H1 (cell line): ENCODE data around the gene SLITRK1. TPM values are rescaled to one million over a fixed set of nuclear protein-coding genes. Genes with fewer than 3 reads are reported as not detected.

Experiments used
- CTCF ChIA-PET: fragments of 300-600 bp; sonication (Branson Sonifier 250); formaldehyde crosslinking; loops from one replicate; lab custom pipeline; 2021; ENCODE audit not compliant: partially characterized antibody; lab: Charles Lee
- POLR2A ChIA-PET: fragments of 300-600 bp; sonication (Branson Sonifier 250); formaldehyde crosslinking; loops from one replicate; lab custom pipeline; 2021; ENCODE audit warnings: inconsistent platforms; ENCODE audit not compliant: partially characterized antibody; lab: Charles Lee
- DNase-seq, 2 experiments: peaks; one replicate each; pipeline versions ENCODE4 v3.0.0 to v3.0.0-alpha.2; 2010 to 2022; ENCODE audit warnings: low spot score in 2 of 2, low read depth in 1 of 2, mixed read lengths in 1 of 2
- FAIRE-seq: peaks from 2 replicates; lab custom pipeline; 2011; peaks lifted over from hg19 to GRCh38; lab: Jason Lieb, UNC
- H2AFZ ChIP-seq: 2 replicates; pipeline ENCODE4 v1.8.1; 2012; ENCODE audit warnings: low read length, inconsistent platforms
- H2AK5ac ChIP-seq: 2 replicates; pipeline ENCODE4 v1.6.1; 2013; ENCODE audit warnings: low read depth, low read length
- H2BK120ac ChIP-seq: replicated peaks from 2 replicates; pipeline ENCODE3; 2013; ENCODE audit warnings: low read depth, low read length, inconsistent platforms
- H2BK12ac ChIP-seq: 2 replicates; pipeline ENCODE4 v1.6.1; 2013; ENCODE audit warnings: low read depth, low read length
- H2BK15ac ChIP-seq: 2 replicates; pipeline ENCODE4 v1.6.1; 2013; ENCODE audit warnings: low read length
- H2BK20ac ChIP-seq: 2 replicates; pipeline ENCODE4 v1.6.1; 2013; ENCODE audit warnings: low read length
- H2BK5ac ChIP-seq: 2 replicates; pipeline ENCODE4 v1.6.1; 2013; ENCODE audit warnings: low read depth, low read length
- H3K14ac ChIP-seq: 2 replicates; pipeline ENCODE4 v1.6.1; 2013; ENCODE audit warnings: inconsistent platforms; ENCODE audit not compliant: insufficient read length
- H3K18ac ChIP-seq: 2 replicates; pipeline ENCODE4 v1.6.1; 2013; ENCODE audit warnings: low read length; ENCODE audit errors: extremely low read depth
- H3K23ac ChIP-seq: 2 replicates; pipeline ENCODE4 v1.6.1; 2013; ENCODE audit warnings: inconsistent platforms; ENCODE audit not compliant: insufficient read length
- H3K23me2 ChIP-seq: 2 replicates; pipeline ENCODE4 v1.6.1; 2013; ENCODE audit warnings: low read depth, low read length
- H3K27ac ChIP-seq: 2 replicates; pipeline ENCODE4 v1.6.1; 2011; ENCODE audit warnings: low read depth, low read length, inconsistent platforms
- H3K27me3 ChIP-seq, 4 experiments: replicated peaks in 1 of 4; 1 replicate in 1 of 4; 2 replicates in 3 of 4; pipeline versions ENCODE4 v1.6.1 to v1.8.1; 2011 to 2013; ENCODE audit warnings: low read length in 3 of 4, mild to moderate bottlenecking in 3 of 4, inconsistent platforms in 2 of 4, mixed read lengths in 2 of 4, moderate library complexity in 1 of 4; ENCODE audit not compliant: control insufficient read depth in 3 of 4, insufficient read depth in 3 of 4; ENCODE audit errors: extremely low read depth in 1 of 4
- H3K36me3 ChIP-seq, 4 experiments: 2 replicates each; pipeline versions ENCODE4 v1.6.1 to v1.8.1; 2011 to 2013; ENCODE audit warnings: mild to moderate bottlenecking in 4 of 4, low read length in 3 of 4, moderate library complexity in 2 of 4, control low read depth in 1 of 4, inconsistent platforms in 1 of 4; ENCODE audit not compliant: insufficient read depth in 4 of 4, control insufficient read depth in 2 of 4
- H3K4ac ChIP-seq: replicated peaks from 2 replicates; pipeline ENCODE3; 2013; ENCODE audit warnings: low read length, low read depth, mixed read lengths, inconsistent platforms; ENCODE audit not compliant: insufficient read length
- H3K4me1 ChIP-seq, 4 experiments: replicated peaks in 1 of 4; 1 replicate in 1 of 4; 2 replicates in 3 of 4; pipeline versions ENCODE4 v1.6.1 to v1.8.1; 2011 to 2013; ENCODE audit warnings: low read length in 3 of 4, inconsistent platforms in 2 of 4, mixed read lengths in 1 of 4; ENCODE audit not compliant: insufficient read depth in 4 of 4, control insufficient read depth in 3 of 4
- H3K4me2 ChIP-seq, 2 experiments: 2 replicates each; pipeline versions ENCODE4 v1.6.1 to v1.8.1; 2011 to 2013; ENCODE audit warnings: low read depth in 2 of 2, low read length in 2 of 2, control low read depth in 1 of 2, inconsistent platforms in 1 of 2, mild to moderate bottlenecking in 1 of 2; ENCODE audit not compliant: insufficient read depth in 1 of 2
- H3K4me3 ChIP-seq, 4 experiments: fragments of 200-600, 300-600 bp in 1 of 4; sonication (generic), shearing (Covaris generic), sonication (Bioruptor Twin) in 1 of 4; 2 replicates each; pipeline versions ENCODE4 v1.5.1 to v1.8.1; 2011 to 2016; ENCODE audit warnings: low read length in 4 of 4, low read depth in 3 of 4, control low read depth in 2 of 4, inconsistent platforms in 2 of 4, mild to moderate bottlenecking in 2 of 4, mixed read lengths in 1 of 4, moderate library complexity in 1 of 4; ENCODE audit not compliant: insufficient read depth in 2 of 4; ENCODE audit errors: extremely low read depth in 1 of 4
- H3K56ac ChIP-seq: replicated peaks from 2 replicates; pipeline ENCODE3; 2013; ENCODE audit warnings: low read depth, mild to moderate bottlenecking, mixed read lengths, low read length, inconsistent platforms; ENCODE audit not compliant: insufficient read length
- H3K79me1 ChIP-seq: 2 replicates; pipeline ENCODE4 v1.6.1; 2013; ENCODE audit warnings: low read depth, low read length, control low read depth
- H3K79me2 ChIP-seq, 2 experiments: 2 replicates each; pipeline versions ENCODE4 v1.6.1 to v1.8.1; 2012 to 2013; ENCODE audit warnings: low read length in 2 of 2, mild to moderate bottlenecking in 2 of 2, inconsistent platforms in 1 of 2; ENCODE audit not compliant: insufficient read depth in 2 of 2, control insufficient read depth in 1 of 2
- H3K9ac ChIP-seq, 4 experiments: replicated peaks in 1 of 4; 1 replicate in 1 of 4; 2 replicates in 3 of 4; pipeline versions ENCODE4 v1.6.1 to v1.8.1; 2011 to 2013; ENCODE audit warnings: low read depth in 3 of 4, low read length in 3 of 4, control low read depth in 2 of 4, mild to moderate bottlenecking in 2 of 4, moderate library complexity in 2 of 4, inconsistent platforms in 1 of 4; ENCODE audit errors: extremely low read depth in 1 of 4
- H3K9me3 ChIP-seq, 2 experiments: 2 replicates each; pipeline versions ENCODE4 v1.6.1 to v1.8.1; 2012 to 2013; ENCODE audit warnings: mild to moderate bottlenecking in 2 of 2, moderate library complexity in 2 of 2, control low read depth in 1 of 2, inconsistent platforms in 1 of 2, low read depth in 1 of 2, low read length in 1 of 2, mixed read lengths in 1 of 2; ENCODE audit not compliant: insufficient read depth in 2 of 2
- H4K20me1 ChIP-seq, 2 experiments: replicated peaks in 1 of 2; 2 replicates each; pipeline versions ENCODE3 to v1.8.1; 2011 to 2013; ENCODE audit warnings: inconsistent platforms in 2 of 2, low read length in 2 of 2, mild to moderate bottlenecking in 1 of 2; ENCODE audit not compliant: insufficient read depth in 2 of 2, control insufficient read depth in 1 of 2
- H4K5ac ChIP-seq: 2 replicates; pipeline ENCODE4 v1.6.1; 2013; ENCODE audit warnings: low read length, low read depth, mixed read lengths, inconsistent platforms; ENCODE audit not compliant: insufficient read length
- H4K8ac ChIP-seq: 2 replicates; pipeline ENCODE4 v1.8.0; 2013; ENCODE audit warnings: mild to moderate bottlenecking, moderate library complexity, low read length, inconsistent platforms; ENCODE audit not compliant: insufficient read depth; ENCODE audit errors: extremely low read depth
- H4K91ac ChIP-seq: replicated peaks from 2 replicates; pipeline ENCODE3; 2013; ENCODE audit warnings: low read length, mixed read lengths, inconsistent platforms; ENCODE audit not compliant: insufficient read length
- FOSL1 ChIP-seq: IDR thresholded peaks from 2 replicates; pipeline ENCODE4 v1.6.1; 2011; ENCODE audit warnings: mild to moderate bottlenecking, low read depth, low read length, moderate library complexity; ENCODE audit not compliant: insufficient read depth
- HDAC6 ChIP-seq: IDR thresholded peaks from one replicate; pipeline ENCODE4 v1.7.1; 2012; ENCODE audit warnings: low read depth, mild to moderate bottlenecking, inconsistent platforms, low read length, moderate library complexity
- SP4 ChIP-seq: IDR thresholded peaks from 2 replicates; pipeline ENCODE4 v1.6.1; 2012; ENCODE audit warnings: low read length, inconsistent platforms
- TCF12 ChIP-seq: IDR thresholded peaks from 2 replicates; pipeline ENCODE4 v1.6.1; 2011; ENCODE audit warnings: low read depth, mild to moderate bottlenecking, low read length
- WGBS, 2 experiments: shearing (Covaris generic) in 1 of 2; methylation state at CpG; one replicate each; pipeline versions ENCODE4 v1.1.6 to v1.1.7; 2013 to 2015; ENCODE audit warnings: low lambda C conversion rate in 2 of 2, mixed read lengths in 2 of 2, inconsistent platforms in 1 of 2, low coverage in 1 of 2, missing lambda C conversion rate in 1 of 2; ENCODE audit not compliant: insufficient replicate concordance in 2 of 2, insufficient coverage in 1 of 2, insufficient read length in 1 of 2; ENCODE audit errors: extremely low coverage in 1 of 2, missing lambda C conversion rate in 1 of 2; 5-methylcytosine and 5-hydroxymethylcytosine counted together
- polyA plus RNA-seq, 7 experiments: library from polyadenylated mRNA; depleted of rRNA in 3 of 7; stranded (reverse) in 5 of 7; unstranded in 2 of 7; fragments of >200 nt in 5 of 7; fragments of 200-250 nt in 2 of 7; gene quantifications; 1 replicate in 5 of 7; 2 replicates in 1 of 7; 4 replicates in 1 of 7; pipeline versions ENCODE4 v1.2.1 to v1.2.3, GENCODE V29; 2011 to 2013; ENCODE audit warnings: missing spikeins in 2 of 7, mixed read lengths in 2 of 7
- total RNA-seq: library from RNA; stranded (reverse); fragmentation: NEBNext Ultra II Directional; extraction: Animal tissue kit (Norgen Biotek cat#: 25700); gene quantifications from 2 replicates; pipeline ENCODE4 v1.2.1, GENCODE V29; 2021

The SLITRK1 gene
- total and polyA plus RNA-seq, 2 of the 8 experiments (the other 6 are each of a cell fraction or from before 2014, with no cell fraction given): 3.4 to 4.2 TPM

GRCh38 chr13:83914368-83914767, 32.1 kb upstream of the SLITRK1 start:
- Histone ChIP-seq H3K23me2 (no peaks in the 10 kb centered on the region), H3K4me2 (no peak overlapping the region), H3K18ac (no peak overlapping the region), H3K4ac (no peak overlapping the region), H4K8ac (no peak overlapping the region; the same call in 1 of the 2 replicates), H2BK120ac (no peak overlapping the region), H3K36me3 (no peaks in the 10 kb centered on the region), H3K56ac (no peak overlapping the region), H3K27me3 (no peaks in the 10 kb centered on the region), H3K23ac (no peak overlapping the region), H3K79me1 (no peaks in the 10 kb centered on the region), H2BK20ac (no peak overlapping the region), H3K14ac (no peak overlapping the region), H2BK15ac (no peak overlapping the region), H4K5ac (no peak overlapping the region), H3K4me1 (no peaks in the 10 kb centered on the region), H3K9ac (no peak overlapping the region), H2AK5ac (no peak overlapping the region), H2AFZ (no peak overlapping the region), H3K9me3 (no peaks in the 10 kb centered on the region), H4K91ac (no peak overlapping the region), H4K20me1 (no peaks in the 10 kb centered on the region), H3K27ac (no peak overlapping the region), H3K79me2 (no peaks in the 10 kb centered on the region), H2BK12ac (no peak overlapping the region), H2BK5ac (no peak overlapping the region), H3K4me3 (no peak overlapping the region)
- TF ChIP-seq FOSL1: no peak
- no peak for TF ChIP-seq SP4
- TF ChIP-seq TCF12: no peak
- no peak for TF ChIP-seq HDAC6
- FAIRE-seq: no peak
- DNase-seq: no peak
- ChIA-PET CTCF (no interaction called here), POLR2A (no interaction called here)
- 93% methylated on average over 4 of the region's 4 CpGs; no CpG with 5 or more reads in 1 of the 2 experiments for WGBS, 2 experiments
